HG03135 (cell line): Measurements from ENCODE around the gene CAPN1.

Source experiments
- ATAC-seq: cut with Tn5 transposase; IDR thresholded peaks from one replicate; pipeline ENCODE4 v1.9.1; 2021; ENCODE audit warnings: mild to moderate bottlenecking, moderate library complexity; ENCODE audit not compliant: unreplicated experiment

The CAPN1 gene

GRCh38 chr11:65251476-65251875 is 69.7 kb downstream of the CAPN1 start:
- ATAC-seq: no peak

- ATAC-seq: no peak
Observed at GRCh38 chr11:65254724-65255123, 73.0 kb downstream of the CAPN1 start.

GRCh38 chr11:65258988-65259387 is 77.3 kb downstream of the CAPN1 start:
- ATAC-seq: no peak

GRCh38 chr11:65260302-65260701 is 78.6 kb downstream of the CAPN1 start:
- ATAC-seq: no peak

GRCh38 chr11:65260756-65261590 is 79.2 kb downstream of the CAPN1 start:
- ATAC-seq: peak; percentile 24
